HepG2 (cell line): ENCODE results near the gene SH2D3C. TPM values are rescaled to one million over a fixed set of nuclear protein-coding genes. Genes with fewer than 3 reads are reported as not detected.
A peak's percentile ranks its signal among the peaks of the same experiment; 100 is the strongest.

Experiments
- ATF4 ChIP-seq, 2 experiments: fragments of 450-650 bp in 1 of 2; sonication (generic) in 1 of 2; formaldehyde crosslinking; IDR thresholded peaks; 2 replicates each; pipeline versions ENCODE4 v1.5.0 to v1.8.0; 2020 to 2022; ENCODE audit warnings: mild to moderate bottlenecking in 1 of 2, missing genetic modification reagents in 1 of 2
- ATF5 ChIP-seq: sonication (generic); formaldehyde crosslinking; IDR thresholded peaks from 2 replicates; pipeline ENCODE4 v1.4.0; 2020; ENCODE audit warnings: mild to moderate bottlenecking, low read depth, missing genetic modification reagents
- BRF2 ChIP-seq: sonication (generic); formaldehyde crosslinking; IDR thresholded peaks from 2 replicates; pipeline ENCODE4 v1.8.1; 2022; ENCODE audit warnings: mild to moderate bottlenecking, missing genetic modification reagents
- ERF ChIP-seq: IDR thresholded peaks from 2 replicates; pipeline ENCODE4 v1.6.1; 2018; ENCODE audit warnings: missing biosample characterization, missing genetic modification reagents
- GATAD1 ChIP-seq: IDR thresholded peaks from 2 replicates; pipeline ENCODE4 v1.6.1; 2016; ENCODE audit warnings: missing genetic modification reagents, missing compliant biosample characterization
- GZF1 ChIP-seq: sonication (generic); formaldehyde crosslinking; IDR thresholded peaks from 2 replicates; pipeline ENCODE4 v1.5.1; 2020; ENCODE audit warnings: mild to moderate bottlenecking, missing genetic modification reagents
- HNRNPUL1 ChIP-seq: fragments of 200-400 bp; formaldehyde crosslinking; IDR thresholded peaks from 2 replicates; pipeline ENCODE4 v1.6.1; 2017; ENCODE audit warnings: low read depth, mild to moderate bottlenecking, low read length, moderate library complexity
- ISL2 ChIP-seq: sonication (generic); formaldehyde crosslinking; IDR thresholded peaks from 2 replicates; pipeline ENCODE4 v1.5.0; 2020; ENCODE audit warnings: missing genetic modification reagents
- MTA1 ChIP-seq: sonication (generic); formaldehyde crosslinking; IDR thresholded peaks from 2 replicates; pipeline ENCODE4 v1.4.0; 2020; ENCODE audit warnings: missing genetic modification reagents, mild to moderate bottlenecking, borderline replicate concordance
- NFYC ChIP-seq: IDR thresholded peaks from 2 replicates; pipeline ENCODE4 v1.6.1; 2016; ENCODE audit warnings: missing genetic modification reagents, missing compliant biosample characterization
- RBAK ChIP-seq: sonication (generic); formaldehyde crosslinking; IDR thresholded peaks from 2 replicates; pipeline ENCODE4 v1.5.1; 2020; ENCODE audit warnings: mild to moderate bottlenecking, missing genetic modification reagents
- THAP9 ChIP-seq: sonication (generic); formaldehyde crosslinking; IDR thresholded peaks from 2 replicates; pipeline ENCODE4; 2020; ENCODE audit warnings: missing genetic modification reagents, mild to moderate bottlenecking, borderline replicate concordance
- TIGD3 ChIP-seq: sonication (generic); formaldehyde crosslinking; IDR thresholded peaks from 2 replicates; pipeline ENCODE4 v1.5.1; 2020; ENCODE audit warnings: mild to moderate bottlenecking, missing genetic modification reagents, borderline replicate concordance
- ZGPAT ChIP-seq: IDR thresholded peaks from 2 replicates; pipeline ENCODE4 v1.6.1; 2016; ENCODE audit warnings: mild to moderate bottlenecking
- ZNF335 ChIP-seq: sonication (generic); formaldehyde crosslinking; IDR thresholded peaks from 2 replicates; pipeline ENCODE4 v1.4.0; 2020; ENCODE audit warnings: missing genetic modification reagents
- ZNF383 ChIP-seq: sonication (generic); formaldehyde crosslinking; IDR thresholded peaks from 2 replicates; pipeline ENCODE4 v1.4.0; 2020; ENCODE audit warnings: missing genetic modification reagents, mild to moderate bottlenecking, borderline replicate concordance
- ZNF629 ChIP-seq: sonication (generic); formaldehyde crosslinking; conservative IDR thresholded peaks from 2 replicates; pipeline ENCODE4 v1.5.0; 2020; ENCODE audit warnings: missing genetic modification reagents
- ZNF691 ChIP-seq: sonication (generic); formaldehyde crosslinking; IDR thresholded peaks from 2 replicates; pipeline ENCODE4 v1.4.0; 2020; ENCODE audit warnings: missing genetic modification reagents, low read depth, mild to moderate bottlenecking, borderline replicate concordance
- ZNF83 ChIP-seq: sonication (generic); formaldehyde crosslinking; IDR thresholded peaks from 2 replicates; pipeline ENCODE4 v1.4.0; 2020; ENCODE audit warnings: missing genetic modification reagents, mild to moderate bottlenecking, borderline replicate concordance
- polyA plus RNA-seq, 8 experiments: library from polyadenylated mRNA; depleted of rRNA in 3 of 8; stranded (reverse) in 7 of 8; unstranded in 1 of 8; fragments of >200 nt; fragmentation: Illumina TruSeq in 4 of 8; extraction: Trizol in 4 of 8; gene quantifications; 2 replicates each; pipeline versions ENCODE4 v1.2.1 to v1.2.3, GENCODE V29; 2011 to 2016; ENCODE audit warnings: low read depth in 4 of 8, missing spikeins in 1 of 8, mixed read lengths in 1 of 8; ENCODE audit not compliant: insufficient read depth in 1 of 8
- total RNA-seq, 5 experiments: library from RNA; depleted of rRNA; stranded (reverse); fragments of >200 nt; fragmentation: Illumina TruSeq; extraction: Trizol; gene quantifications; 2 replicates each; pipeline ENCODE4 v1.2.3, GENCODE V29; 2016; ENCODE audit warnings: low read depth in 1 of 5

Gene SH2D3C
- total and polyA plus RNA-seq, 2 of the 13 experiments (the other 11 are each of a cell fraction or from before 2014, with no cell fraction given), result not detected

GRCh38 chr9:127734747-127735529, 43.5 kb downstream of the SH2D3C start, which contains the start of gene TOR2A (continued):
- TF ChIP-seq TIGD3 (CRISPR knock-in tag) (no peak), GATAD1 (CRISPR knock-in tag) (peak; percentile 88), ZNF383 (CRISPR knock-in tag) (peak; percentile 99; the same call in 1 of the 2 replicates), ATF5 (no peak), MTA1 (CRISPR knock-in tag) (peak; percentile 78; the same call in 1 of the 2 replicates), HNRNPUL1 (no peak), ZNF691 (CRISPR knock-in tag) (peak; percentile 26; the same call in 1 of the 2 replicates), GZF1 (CRISPR knock-in tag) (no peak), ZNF629 (CRISPR knock-in tag) (no peak), RBAK (CRISPR knock-in tag) (no peak), BRF2 (CRISPR knock-in tag) (peak; percentile 64; the same call in 1 of the 2 replicates), NFYC (CRISPR knock-in tag) (peak; percentile 67), ERF (CRISPR knock-in tag) (peak; percentile 50; the same call in 1 of the 2 replicates), THAP9 (CRISPR knock-in tag) (peak; percentile 7; the same call in 1 of the 2 replicates), ZNF83 (no peak), ATF4 (CRISPR knock-in tag; IDR thresholded peaks at IDR 0.05) (no peak), ISL2 (CRISPR knock-in tag) (peak; percentile 21; the same call in 1 of the 2 replicates), ZNF335 (CRISPR knock-in tag) (peak; percentile 79; the same call in 1 of the 2 replicates), ZGPAT (CRISPR knock-in tag) (peak; percentile 76)
